H1 (cell line): ENCODE data around the gene METTL9. TPM values are rescaled to one million over a fixed set of nuclear protein-coding genes. Genes with fewer than 3 reads are reported as not detected.
"Not testable (repeated sequence)": the region's sequence is repeated elsewhere in the genome, so short reads cannot be mapped to it uniquely, and the experiment has no call there.

Experiments used
- CTCF ChIA-PET: fragments of 300-600 bp; sonication (Branson Sonifier 250); formaldehyde crosslinking; loops from one replicate; lab custom pipeline; 2021; ENCODE audit not compliant: partially characterized antibody; lab: Charles Lee
- POLR2A ChIA-PET: fragments of 300-600 bp; sonication (Branson Sonifier 250); formaldehyde crosslinking; loops from one replicate; lab custom pipeline; 2021; ENCODE audit warnings: inconsistent platforms; ENCODE audit not compliant: partially characterized antibody; lab: Charles Lee
- DNase-seq, 2 experiments: peaks; one replicate each; pipeline versions ENCODE4 v3.0.0 to v3.0.0-alpha.2; 2010 to 2022; ENCODE audit warnings: low spot score in 2 of 2, low read depth in 1 of 2, mixed read lengths in 1 of 2
- FAIRE-seq: peaks from 2 replicates; lab custom pipeline; 2011; peaks lifted over from hg19 to GRCh38; lab: Jason Lieb, UNC
- H2AFZ ChIP-seq: 2 replicates; pipeline ENCODE4 v1.8.1; 2012; ENCODE audit warnings: low read length, inconsistent platforms
- H2AK5ac ChIP-seq: 2 replicates; pipeline ENCODE4 v1.6.1; 2013; ENCODE audit warnings: low read depth, low read length
- H2BK120ac ChIP-seq: replicated peaks from 2 replicates; pipeline ENCODE3; 2013; ENCODE audit warnings: low read depth, low read length, inconsistent platforms
- H2BK12ac ChIP-seq: 2 replicates; pipeline ENCODE4 v1.6.1; 2013; ENCODE audit warnings: low read depth, low read length
- H2BK15ac ChIP-seq: 2 replicates; pipeline ENCODE4 v1.6.1; 2013; ENCODE audit warnings: low read length
- H2BK20ac ChIP-seq: 2 replicates; pipeline ENCODE4 v1.6.1; 2013; ENCODE audit warnings: low read length
- H2BK5ac ChIP-seq: 2 replicates; pipeline ENCODE4 v1.6.1; 2013; ENCODE audit warnings: low read depth, low read length
- H3K14ac ChIP-seq: 2 replicates; pipeline ENCODE4 v1.6.1; 2013; ENCODE audit warnings: inconsistent platforms; ENCODE audit not compliant: insufficient read length
- H3K18ac ChIP-seq: 2 replicates; pipeline ENCODE4 v1.6.1; 2013; ENCODE audit warnings: low read length; ENCODE audit errors: extremely low read depth
- H3K23ac ChIP-seq: 2 replicates; pipeline ENCODE4 v1.6.1; 2013; ENCODE audit warnings: inconsistent platforms; ENCODE audit not compliant: insufficient read length
- H3K23me2 ChIP-seq: 2 replicates; pipeline ENCODE4 v1.6.1; 2013; ENCODE audit warnings: low read depth, low read length
- H3K27ac ChIP-seq: 2 replicates; pipeline ENCODE4 v1.6.1; 2011; ENCODE audit warnings: low read depth, low read length, inconsistent platforms
- H3K27me3 ChIP-seq, 4 experiments: replicated peaks in 1 of 4; 1 replicate in 1 of 4; 2 replicates in 3 of 4; pipeline versions ENCODE4 v1.6.1 to v1.8.1; 2011 to 2013; ENCODE audit warnings: low read length in 3 of 4, mild to moderate bottlenecking in 3 of 4, inconsistent platforms in 2 of 4, mixed read lengths in 2 of 4, moderate library complexity in 1 of 4; ENCODE audit not compliant: control insufficient read depth in 3 of 4, insufficient read depth in 3 of 4; ENCODE audit errors: extremely low read depth in 1 of 4
- H3K36me3 ChIP-seq, 4 experiments: 2 replicates each; pipeline versions ENCODE4 v1.6.1 to v1.8.1; 2011 to 2013; ENCODE audit warnings: mild to moderate bottlenecking in 4 of 4, low read length in 3 of 4, moderate library complexity in 2 of 4, control low read depth in 1 of 4, inconsistent platforms in 1 of 4; ENCODE audit not compliant: insufficient read depth in 4 of 4, control insufficient read depth in 2 of 4
- H3K4ac ChIP-seq: replicated peaks from 2 replicates; pipeline ENCODE3; 2013; ENCODE audit warnings: low read length, low read depth, mixed read lengths, inconsistent platforms; ENCODE audit not compliant: insufficient read length
- H3K4me1 ChIP-seq, 4 experiments: replicated peaks in 1 of 4; 1 replicate in 1 of 4; 2 replicates in 3 of 4; pipeline versions ENCODE4 v1.6.1 to v1.8.1; 2011 to 2013; ENCODE audit warnings: low read length in 3 of 4, inconsistent platforms in 2 of 4, mixed read lengths in 1 of 4; ENCODE audit not compliant: insufficient read depth in 4 of 4, control insufficient read depth in 3 of 4
- H3K4me2 ChIP-seq, 2 experiments: 2 replicates each; pipeline versions ENCODE4 v1.6.1 to v1.8.1; 2011 to 2013; ENCODE audit warnings: low read depth in 2 of 2, low read length in 2 of 2, control low read depth in 1 of 2, inconsistent platforms in 1 of 2, mild to moderate bottlenecking in 1 of 2; ENCODE audit not compliant: insufficient read depth in 1 of 2
- H3K4me3 ChIP-seq, 4 experiments: fragments of 200-600, 300-600 bp in 1 of 4; sonication (generic), shearing (Covaris generic), sonication (Bioruptor Twin) in 1 of 4; 2 replicates each; pipeline versions ENCODE4 v1.5.1 to v1.8.1; 2011 to 2016; ENCODE audit warnings: low read length in 4 of 4, low read depth in 3 of 4, control low read depth in 2 of 4, inconsistent platforms in 2 of 4, mild to moderate bottlenecking in 2 of 4, mixed read lengths in 1 of 4, moderate library complexity in 1 of 4; ENCODE audit not compliant: insufficient read depth in 2 of 4; ENCODE audit errors: extremely low read depth in 1 of 4
- H3K56ac ChIP-seq: replicated peaks from 2 replicates; pipeline ENCODE3; 2013; ENCODE audit warnings: low read depth, mild to moderate bottlenecking, mixed read lengths, low read length, inconsistent platforms; ENCODE audit not compliant: insufficient read length
- H3K79me1 ChIP-seq: 2 replicates; pipeline ENCODE4 v1.6.1; 2013; ENCODE audit warnings: low read depth, low read length, control low read depth
- H3K79me2 ChIP-seq, 2 experiments: 2 replicates each; pipeline versions ENCODE4 v1.6.1 to v1.8.1; 2012 to 2013; ENCODE audit warnings: low read length in 2 of 2, mild to moderate bottlenecking in 2 of 2, inconsistent platforms in 1 of 2; ENCODE audit not compliant: insufficient read depth in 2 of 2, control insufficient read depth in 1 of 2
- H3K9ac ChIP-seq, 4 experiments: replicated peaks in 1 of 4; 1 replicate in 1 of 4; 2 replicates in 3 of 4; pipeline versions ENCODE4 v1.6.1 to v1.8.1; 2011 to 2013; ENCODE audit warnings: low read depth in 3 of 4, low read length in 3 of 4, control low read depth in 2 of 4, mild to moderate bottlenecking in 2 of 4, moderate library complexity in 2 of 4, inconsistent platforms in 1 of 4; ENCODE audit errors: extremely low read depth in 1 of 4
- H3K9me3 ChIP-seq, 2 experiments: 2 replicates each; pipeline versions ENCODE4 v1.6.1 to v1.8.1; 2012 to 2013; ENCODE audit warnings: mild to moderate bottlenecking in 2 of 2, moderate library complexity in 2 of 2, control low read depth in 1 of 2, inconsistent platforms in 1 of 2, low read depth in 1 of 2, low read length in 1 of 2, mixed read lengths in 1 of 2; ENCODE audit not compliant: insufficient read depth in 2 of 2
- H4K20me1 ChIP-seq, 2 experiments: replicated peaks in 1 of 2; 2 replicates each; pipeline versions ENCODE3 to v1.8.1; 2011 to 2013; ENCODE audit warnings: inconsistent platforms in 2 of 2, low read length in 2 of 2, mild to moderate bottlenecking in 1 of 2; ENCODE audit not compliant: insufficient read depth in 2 of 2, control insufficient read depth in 1 of 2
- H4K5ac ChIP-seq: 2 replicates; pipeline ENCODE4 v1.6.1; 2013; ENCODE audit warnings: low read length, low read depth, mixed read lengths, inconsistent platforms; ENCODE audit not compliant: insufficient read length
- H4K8ac ChIP-seq: 2 replicates; pipeline ENCODE4 v1.8.0; 2013; ENCODE audit warnings: mild to moderate bottlenecking, moderate library complexity, low read length, inconsistent platforms; ENCODE audit not compliant: insufficient read depth; ENCODE audit errors: extremely low read depth
- H4K91ac ChIP-seq: replicated peaks from 2 replicates; pipeline ENCODE3; 2013; ENCODE audit warnings: low read length, mixed read lengths, inconsistent platforms; ENCODE audit not compliant: insufficient read length
- WGBS, 2 experiments: shearing (Covaris generic) in 1 of 2; methylation state at CpG; one replicate each; pipeline versions ENCODE4 v1.1.6 to v1.1.7; 2013 to 2015; ENCODE audit warnings: low lambda C conversion rate in 2 of 2, mixed read lengths in 2 of 2, inconsistent platforms in 1 of 2, low coverage in 1 of 2, missing lambda C conversion rate in 1 of 2; ENCODE audit not compliant: insufficient replicate concordance in 2 of 2, insufficient coverage in 1 of 2, insufficient read length in 1 of 2; ENCODE audit errors: extremely low coverage in 1 of 2, missing lambda C conversion rate in 1 of 2; 5-methylcytosine and 5-hydroxymethylcytosine counted together
- polyA plus RNA-seq, 7 experiments: library from polyadenylated mRNA; depleted of rRNA in 3 of 7; stranded (reverse) in 5 of 7; unstranded in 2 of 7; fragments of >200 nt in 5 of 7; fragments of 200-250 nt in 2 of 7; gene quantifications; 1 replicate in 5 of 7; 2 replicates in 1 of 7; 4 replicates in 1 of 7; pipeline versions ENCODE4 v1.2.1 to v1.2.3, GENCODE V29; 2011 to 2013; ENCODE audit warnings: missing spikeins in 2 of 7, mixed read lengths in 2 of 7
- total RNA-seq: library from RNA; stranded (reverse); fragmentation: NEBNext Ultra II Directional; extraction: Animal tissue kit (Norgen Biotek cat#: 25700); gene quantifications from 2 replicates; pipeline ENCODE4 v1.2.1, GENCODE V29; 2021

The METTL9 gene
- total and polyA plus RNA-seq, 2 of the 8 experiments (the other 6 are each of a cell fraction or from before 2014, with no cell fraction given), result 45.4 to 112 TPM

- WGBS, 2 experiments, result 88% methylated on average over 21 of the region's 25 CpGs; no CpG with 5 or more reads in 1 of the 2 experiments
- DNase-seq, result not testable (repeated sequence)
These were observed 42.6 kb upstream of the METTL9 start for GRCh38 chr16:21556651-21557241.

More at GRCh38 chr16:21556651-21557241, 42.6 kb upstream of the METTL9 start:
- not testable (repeated sequence) for H3K4me1 ChIP-seq, H4K20me1 ChIP-seq, H3K9me3 ChIP-seq, H4K8ac ChIP-seq, H3K4me2 ChIP-seq, H3K14ac ChIP-seq, H2AFZ ChIP-seq, H3K9ac ChIP-seq, H3K23me2 ChIP-seq, H3K4ac ChIP-seq, H2BK15ac ChIP-seq, H3K56ac ChIP-seq, H3K27ac ChIP-seq, H3K36me3 ChIP-seq, H2BK20ac ChIP-seq, H3K4me3 ChIP-seq, H2BK12ac ChIP-seq, H4K91ac ChIP-seq, H3K27me3 ChIP-seq, H3K79me1 ChIP-seq, H3K18ac ChIP-seq, H4K5ac ChIP-seq, FAIRE-seq, H3K79me2 ChIP-seq, H3K23ac ChIP-seq, H2AK5ac ChIP-seq, H2BK120ac ChIP-seq, H2BK5ac ChIP-seq
- ChIA-PET POLR2A (interaction anchor here (0.6 kb wide), 1 partner anchor 42 kb away, joined by 3 read pairs; the partner anchor contains the start of gene METTL9), CTCF (interaction anchor here (1.6 to 1.7 kb wide), 3 partner anchors 8 to 34 kb away, joined by 3 to 7 read pairs (median 5); no protein-coding TSS in a partner anchor)
